Choroid plexus epithelial cell (primary cell): ENCODE results near the gene USP25.

Experiments
- DNase-seq: peaks from one replicate; pipeline ENCODE4 v3.0.0-alpha.2; 2010; ENCODE audit warnings: low read depth
- H3K4me3 ChIP-seq: 2 replicates; pipeline ENCODE4 v1.5.1; 2011; ENCODE audit warnings: low read depth, mild to moderate bottlenecking, control low read depth, low read length, moderate library complexity
- CTCF ChIP-seq: conservative IDR thresholded peaks from 2 replicates; pipeline ENCODE4 v1.5.1; 2011; ENCODE audit warnings: low read depth, mild to moderate bottlenecking, control low read depth, inconsistent platforms, low read length, moderate library complexity

The USP25 gene

DNA sequence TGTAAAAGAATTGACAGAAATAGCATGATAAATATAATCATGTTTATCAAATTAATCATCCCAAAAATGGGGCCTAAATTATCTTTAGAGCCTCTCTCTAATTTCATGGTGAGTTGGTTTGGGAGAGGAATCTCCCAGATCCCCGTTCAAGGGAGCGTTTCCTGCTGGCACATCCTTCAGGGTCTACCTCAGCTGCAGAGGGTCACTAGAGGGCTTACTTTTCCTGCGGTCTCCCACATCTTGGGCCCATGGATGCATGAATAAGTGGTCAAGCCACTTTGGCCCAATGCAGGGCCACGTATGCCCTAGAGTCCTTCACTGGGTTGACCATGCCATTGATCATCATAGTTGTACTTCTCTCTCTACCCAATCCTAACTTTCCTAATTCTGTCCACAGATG, 164.1 kb downstream of the USP25 start:
- DNase-seq: no peak
- no peak overlapping the region for H3K4me3 ChIP-seq
- no peak for TF ChIP-seq CTCF

DNA sequence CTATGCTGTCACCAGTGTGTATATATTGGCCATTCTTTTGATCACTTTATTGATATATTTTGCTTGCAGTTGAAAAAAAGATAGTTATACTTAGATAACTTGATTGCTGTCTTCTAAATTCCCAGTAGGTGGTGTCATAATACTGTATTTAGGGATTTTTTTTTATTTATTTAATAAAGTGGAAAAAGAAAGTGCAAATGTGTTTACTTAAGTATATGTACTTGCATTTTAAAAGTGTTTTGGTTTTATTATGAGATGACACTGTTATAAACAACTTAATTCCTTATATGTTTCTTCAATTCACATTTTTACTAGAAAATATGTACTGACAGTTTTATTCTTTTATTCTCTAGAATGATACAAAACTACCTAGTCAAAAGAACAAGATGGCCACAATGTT, 164.8 kb downstream of the USP25 start:
- peak; percentile 54 for DNase-seq
- peak; percentile 51 for TF ChIP-seq CTCF
- no peak overlapping the region for H3K4me3 ChIP-seq

DNA sequence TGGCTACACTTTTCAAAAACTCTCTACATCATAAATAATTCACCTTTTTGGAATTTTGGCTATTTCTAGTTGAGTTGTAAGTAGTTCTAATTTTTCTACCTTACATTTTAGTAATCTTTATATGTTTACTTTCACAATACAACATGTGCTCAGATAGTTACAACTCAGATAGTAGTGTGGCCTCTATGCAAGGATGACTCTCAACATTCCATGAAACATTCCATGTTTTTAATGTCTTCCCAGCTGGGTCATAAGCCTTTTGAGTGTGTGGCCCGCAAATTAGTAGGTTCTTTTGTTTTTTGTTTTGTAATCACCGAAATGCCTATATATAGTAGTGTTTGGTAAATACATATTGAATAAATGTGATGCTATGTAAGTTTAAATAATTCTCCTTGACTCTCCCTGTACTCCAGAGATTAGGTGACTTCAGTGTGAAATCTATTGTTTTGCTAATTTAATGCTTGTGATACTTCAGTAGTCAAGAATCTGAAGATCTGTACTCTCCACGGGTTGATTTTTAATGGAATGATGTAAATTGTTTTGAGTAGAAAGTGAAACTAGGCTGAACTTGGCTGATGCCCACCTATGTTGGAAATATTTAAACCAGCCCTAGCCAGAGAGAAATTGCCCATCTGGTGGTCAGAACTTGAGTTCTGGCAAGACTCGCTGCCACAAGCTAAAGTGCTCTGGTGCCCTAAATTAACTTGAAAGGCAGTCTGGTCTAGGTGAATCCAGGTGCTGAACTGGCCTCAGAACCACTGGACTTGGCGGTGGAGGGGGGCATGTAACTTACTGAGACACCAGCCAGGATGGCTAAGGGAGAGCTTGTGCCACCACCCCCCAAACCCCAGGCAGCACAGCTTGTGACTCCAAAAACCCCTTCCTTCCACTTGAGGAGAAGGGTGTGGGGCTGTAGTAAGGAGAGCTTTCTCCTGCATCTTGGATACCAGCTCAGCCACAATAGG, 165.6 kb downstream of the USP25 start:
- TF ChIP-seq CTCF: no peak
- DNase-seq: peak; percentile 44
- no peak overlapping the region for H3K4me3 ChIP-seq

DNA sequence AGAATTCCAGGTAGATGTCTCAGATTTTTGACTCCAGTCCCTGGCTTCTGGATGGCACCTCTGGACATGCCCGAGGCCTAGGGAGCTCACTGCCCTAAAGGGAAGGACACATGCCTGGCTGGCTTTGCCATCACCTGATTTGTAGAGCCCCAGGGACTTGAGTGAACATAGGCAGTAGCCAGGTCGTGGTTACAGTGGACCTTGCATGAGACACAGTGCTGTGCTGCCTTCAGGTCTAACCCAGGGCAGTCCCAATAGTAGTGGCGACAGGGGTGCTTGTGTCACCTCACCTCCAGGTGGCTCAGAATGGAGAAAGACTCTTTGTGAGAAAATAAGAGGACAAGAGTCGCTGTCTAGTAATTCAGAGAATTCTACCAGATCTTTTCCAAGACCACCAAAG, 166.7 kb downstream of the USP25 start:
- no peak for DNase-seq
- TF ChIP-seq CTCF: no peak
- H3K4me3 ChIP-seq: no peak overlapping the region

DNA sequence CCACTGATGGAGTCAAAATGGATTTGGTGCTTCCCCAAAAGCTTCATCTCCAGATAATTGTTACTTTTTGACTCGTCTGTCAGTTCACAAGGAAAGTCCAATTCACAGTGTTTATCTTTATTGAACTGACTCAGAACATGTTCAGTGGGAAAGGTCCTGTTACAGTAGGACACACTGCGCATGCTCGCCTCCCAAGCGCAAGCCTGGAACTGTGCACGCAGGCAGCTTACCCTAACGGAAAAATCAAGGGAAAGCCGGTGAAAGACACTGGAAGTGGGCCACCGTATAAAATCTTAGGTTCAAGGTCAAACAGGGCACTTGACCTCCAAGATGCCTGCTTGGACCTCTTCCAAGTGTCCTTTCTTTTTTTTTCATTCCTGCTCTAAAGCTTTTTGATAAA, 174.6 kb downstream of the USP25 start:
- DNase-seq: no peak
- no peak for TF ChIP-seq CTCF
- H3K4me3 ChIP-seq: no peak overlapping the region

DNA sequence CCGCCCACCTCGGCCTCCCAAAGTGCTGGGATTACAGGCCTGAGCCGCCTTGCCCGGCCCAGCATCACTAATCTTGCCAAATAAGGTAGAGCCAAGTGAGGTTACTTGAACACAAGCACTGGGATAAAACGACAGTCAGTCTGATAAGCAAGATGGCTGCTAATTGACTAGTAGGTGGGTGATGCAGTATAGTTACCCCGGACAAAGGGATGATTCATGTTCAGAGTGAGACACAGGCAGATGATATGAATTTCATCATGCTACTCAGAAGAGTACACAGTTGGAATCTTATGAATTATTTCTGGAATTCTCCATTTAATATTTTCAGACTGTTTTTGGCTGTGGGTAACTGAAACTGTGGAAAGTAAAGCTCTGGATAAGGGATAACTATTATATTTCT, 178.4 kb downstream of the USP25 start:
- TF ChIP-seq CTCF: no peak
- peak; percentile 78 for DNase-seq
- H3K4me3 ChIP-seq: no peak overlapping the region

GRCh38 chr21:15928196-15928595, 198.4 kb downstream of the USP25 start:
- TF ChIP-seq CTCF: no peak
- H3K4me3 ChIP-seq: no peak overlapping the region
- DNase-seq: no peak
